Thyroid gland (tissue), 4 donors: ENCODE measurements around the gene ELMO1.

Experiments used
- CTCF ChIP-seq, 6 experiments: fragments of 200-600 bp in 3 of 6; fragments of 450-650 bp in 3 of 6; sonication (generic) in 3 of 6; IDR thresholded peaks; one replicate each; pipeline ENCODE4 v1.5.1; 2016 to 2019; ENCODE audit warnings: antibody characterized with exemption in 6 of 6, mild to moderate bottlenecking in 2 of 6, inconsistent platforms in 1 of 6, moderate library complexity in 1 of 6
- POLR2A ChIP-seq, 2 donors: fragments of 450-650 bp; IDR thresholded peaks; one replicate each; pipeline ENCODE4 v1.6.1; 2017; ENCODE audit warnings: antibody characterized with exemption in 2 of 2, mild to moderate bottlenecking in 2 of 2, moderate library complexity in 1 of 2

- TF ChIP-seq CTCF (IDR thresholded peaks at IDR 0.05): no peak
- no peak for TF ChIP-seq POLR2A (IDR thresholded peaks at IDR 0.05)
Observed at GRCh38 chr7:37431413-37431812, 17.3 kb downstream of the ELMO1 start.
